HG03460 (cell line): Measurements from ENCODE around the gene LSM3.

ENCODE experiments used
- ATAC-seq: cut with Tn5 transposase; IDR thresholded peaks from one replicate; pipeline ENCODE4 v1.9.1; 2021; ENCODE audit not compliant: unreplicated experiment

Gene LSM3

GRCh38 chr3:14143271-14144225 lies 35.1 kb upstream of the LSM3 start:
- no peak for ATAC-seq

DNA sequence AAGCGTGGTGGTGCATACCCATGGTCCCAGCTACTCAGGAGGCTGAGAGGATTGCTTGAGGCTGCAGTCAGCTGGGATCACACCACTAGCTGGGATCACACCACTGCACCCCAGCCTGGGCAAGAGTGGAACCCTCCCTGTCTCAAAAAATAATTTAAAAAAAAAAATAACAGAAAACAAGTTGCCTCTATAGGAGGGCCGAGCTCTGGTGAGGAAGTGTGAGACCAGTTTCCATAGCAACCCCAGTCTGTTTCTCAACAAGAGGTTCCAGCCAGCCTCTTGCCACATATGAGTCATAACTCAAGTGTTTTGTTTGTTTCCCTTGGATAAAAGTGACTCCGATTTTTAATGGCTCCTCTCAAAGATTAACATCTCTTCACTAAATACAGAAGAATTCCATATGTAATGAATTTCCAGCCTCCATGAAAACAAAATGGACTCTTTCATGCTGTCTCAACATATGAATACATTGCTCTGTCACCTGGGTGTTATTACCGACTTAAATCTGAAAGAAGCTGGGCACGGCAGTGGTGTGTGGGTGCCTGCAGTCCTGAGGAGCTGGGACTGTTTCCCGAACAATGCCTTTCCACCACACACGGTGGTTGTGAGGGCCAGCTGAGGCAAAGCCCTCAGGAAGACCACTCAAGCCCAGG lies 34.1 kb upstream of the LSM3 start:
- ATAC-seq, result peak; percentile 93

DNA sequence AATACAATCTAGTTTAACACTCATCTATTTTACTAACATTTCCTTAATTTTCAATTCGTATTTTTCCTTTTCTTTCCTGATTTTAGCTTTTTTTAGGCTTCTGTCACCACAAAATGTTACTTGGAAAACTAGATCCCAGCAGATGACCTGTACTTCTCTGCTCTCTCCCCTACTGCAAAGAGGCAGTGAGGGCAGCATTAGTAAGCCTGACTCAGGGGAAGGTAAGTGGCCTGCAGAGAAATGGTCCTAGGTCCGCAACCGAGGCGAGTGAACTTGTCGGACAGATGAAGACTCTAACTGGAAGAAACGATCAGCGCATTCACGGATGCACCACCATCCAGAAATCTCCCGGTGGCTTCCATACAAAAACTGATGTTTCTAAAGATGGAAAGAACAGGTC lies 33.4 kb upstream of the LSM3 start:
- ATAC-seq, result no peak

- ATAC-seq, result no peak
Observed at GRCh38 chr3:14145670-14146380, 32.8 kb upstream of the LSM3 start.

- no peak for ATAC-seq
Observed at GRCh38 chr3:14146381-14147065, 32.1 kb upstream of the LSM3 start.

DNA sequence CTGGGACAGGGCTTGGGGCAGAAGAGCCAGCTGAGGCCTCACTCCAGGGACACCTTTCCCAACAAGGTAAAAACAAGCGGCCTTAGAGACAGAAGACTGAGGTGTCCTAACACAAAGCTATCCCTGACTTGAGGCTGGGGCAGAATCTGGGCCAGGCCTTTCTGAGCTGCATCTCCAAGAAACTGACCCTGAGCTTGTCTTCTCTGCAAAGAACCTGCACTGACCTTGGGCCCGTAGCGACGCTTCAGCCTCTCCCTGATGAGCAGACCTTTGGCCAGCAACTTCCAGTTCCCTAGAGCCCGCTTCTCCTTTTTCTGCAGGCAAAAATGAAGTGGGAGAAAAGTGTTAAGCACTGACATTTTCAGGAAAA lies 31.6 kb upstream of the LSM3 start:
- ATAC-seq, result no peak

- no peak for ATAC-seq
Observed at GRCh38 chr3:14147617-14148016, 31.0 kb upstream of the LSM3 start.

GRCh38 chr3:14148041-14148985 lies 30.3 kb upstream of the LSM3 start:
- no peak for ATAC-seq

DNA sequence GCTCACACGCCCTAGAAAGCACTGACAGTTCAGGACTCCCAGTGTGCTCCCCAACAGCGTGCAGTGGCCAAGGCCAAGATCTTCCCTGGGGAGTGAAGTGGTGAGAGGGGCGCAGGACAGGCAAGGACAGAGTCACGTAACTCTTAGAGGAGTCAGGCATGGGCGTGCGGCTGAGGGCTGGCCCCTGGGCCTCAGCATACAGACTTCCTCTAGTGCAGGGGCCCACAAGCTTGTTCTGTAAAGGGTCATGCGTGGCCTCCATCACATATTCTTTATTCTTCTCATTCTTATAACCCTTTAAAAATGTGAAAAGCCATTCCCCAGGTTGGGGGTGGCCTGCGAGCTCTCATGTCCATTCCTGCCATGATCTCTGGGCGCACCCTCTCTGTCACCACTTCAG lies 28.5 kb upstream of the LSM3 start:
- ATAC-seq, result no peak

DNA sequence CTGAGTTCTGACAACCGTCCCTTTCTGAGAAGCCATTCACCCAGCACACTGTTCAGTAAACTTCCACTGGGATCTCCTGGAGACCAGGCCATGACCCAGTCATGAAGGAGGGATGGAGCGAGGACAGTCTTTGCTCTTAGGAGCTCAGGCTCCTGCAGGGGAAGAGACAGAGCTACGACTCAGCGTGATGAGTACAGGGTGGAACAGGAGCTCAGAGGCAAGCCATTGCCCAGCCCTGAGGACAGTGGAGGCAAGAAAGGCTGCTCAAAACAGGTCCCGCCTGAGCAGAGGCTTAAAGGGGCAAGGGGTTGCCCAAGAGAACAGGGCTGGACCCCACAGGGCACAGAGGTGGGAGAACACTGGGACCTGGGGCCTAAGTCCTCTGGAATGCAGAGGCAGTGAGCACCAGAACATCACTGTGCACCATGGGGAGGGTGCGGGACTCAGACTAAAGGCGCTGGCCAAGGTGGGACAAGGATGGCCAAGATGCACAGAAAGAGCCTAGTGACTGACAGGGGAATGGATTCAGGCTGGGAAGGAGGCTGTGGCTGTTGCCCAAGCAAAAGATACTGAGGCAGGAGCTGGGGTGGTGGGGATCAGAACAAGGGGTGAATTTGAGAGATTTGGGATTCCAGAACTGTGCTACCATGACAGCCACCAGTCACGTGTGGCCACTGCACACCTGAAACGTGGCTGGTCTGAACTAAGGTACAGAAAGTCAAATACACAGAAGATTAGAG lies 28.0 kb upstream of the LSM3 start:
- ATAC-seq, result no peak

GRCh38 chr3:14151471-14152083 lies 27.0 kb upstream of the LSM3 start:
- ATAC-seq, result no peak

DNA sequence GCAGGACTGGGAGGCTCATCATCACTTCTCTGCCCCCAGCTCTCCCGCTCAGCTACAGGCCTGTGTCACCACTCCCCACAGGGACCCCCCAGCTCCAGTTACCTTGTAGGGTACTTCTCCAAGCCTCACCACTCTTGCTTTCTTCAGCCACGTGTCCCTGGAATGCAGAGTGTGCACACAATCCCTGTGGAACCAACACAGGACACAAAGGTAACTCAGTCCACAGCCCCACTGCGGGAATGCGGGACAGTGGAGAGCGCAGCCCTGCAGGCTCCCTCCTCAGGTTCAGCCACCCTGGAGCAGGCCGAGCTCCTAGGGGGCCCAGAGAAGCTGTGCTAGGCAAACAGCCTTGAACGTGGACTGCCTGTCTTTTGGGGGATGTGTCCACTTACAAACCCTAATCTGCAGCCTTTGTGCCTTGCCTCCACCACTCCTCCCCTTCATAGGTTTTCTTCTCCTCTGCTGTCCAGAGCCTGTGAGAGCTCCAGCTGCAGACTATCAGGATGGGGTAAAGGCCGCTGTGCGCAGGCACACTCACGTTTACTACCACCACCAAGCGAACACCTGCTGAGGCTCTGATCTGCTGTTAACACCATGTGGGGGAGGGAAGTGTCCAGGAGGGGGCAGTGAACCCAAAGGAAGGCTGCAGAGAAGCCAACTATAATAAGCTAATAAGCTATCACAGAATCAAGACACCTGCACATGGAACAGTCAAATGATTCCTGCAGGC lies 26.2 kb upstream of the LSM3 start:
- ATAC-seq, result no peak

- no peak for ATAC-seq
Observed at GRCh38 chr3:14152963-14153355, 25.7 kb upstream of the LSM3 start.

DNA sequence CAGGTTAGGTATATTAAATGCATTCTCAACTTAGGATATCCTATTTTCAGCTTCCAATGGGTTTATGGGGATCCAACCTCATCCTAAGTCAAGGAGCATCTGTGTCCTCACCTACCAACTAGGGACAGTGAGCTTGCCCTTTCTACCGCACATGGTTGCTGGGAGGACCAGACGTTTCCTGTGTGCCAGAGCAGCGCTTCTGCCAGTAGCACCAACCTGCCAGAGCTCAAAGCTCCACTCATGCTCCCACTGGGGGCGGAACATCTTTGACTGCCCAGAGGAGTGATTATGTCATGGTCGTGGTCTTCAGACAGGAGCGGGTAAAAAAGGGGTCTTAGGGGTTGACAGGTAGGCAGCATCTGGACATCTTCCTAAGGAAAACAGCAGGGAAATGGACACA lies 25.0 kb upstream of the LSM3 start:
- no peak for ATAC-seq

DNA sequence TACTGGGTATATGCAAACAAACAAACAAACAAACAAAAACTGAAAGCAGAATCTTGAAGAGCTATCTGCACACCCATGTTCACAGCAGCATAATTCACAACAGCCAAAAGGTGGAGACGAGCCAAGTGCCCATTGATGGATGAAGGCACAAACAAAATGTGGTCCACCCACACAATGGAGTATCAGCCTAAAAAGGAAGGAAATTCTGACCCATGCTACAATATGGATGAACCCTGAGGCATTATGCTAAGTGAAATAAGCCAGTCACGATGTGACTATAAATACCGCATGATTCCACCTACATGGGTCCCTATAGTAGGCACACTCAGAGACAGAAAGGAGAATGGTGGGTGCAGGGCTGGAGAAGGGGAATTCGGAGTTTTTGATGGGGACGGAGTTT lies 24.3 kb upstream of the LSM3 start:
- no peak for ATAC-seq

DNA sequence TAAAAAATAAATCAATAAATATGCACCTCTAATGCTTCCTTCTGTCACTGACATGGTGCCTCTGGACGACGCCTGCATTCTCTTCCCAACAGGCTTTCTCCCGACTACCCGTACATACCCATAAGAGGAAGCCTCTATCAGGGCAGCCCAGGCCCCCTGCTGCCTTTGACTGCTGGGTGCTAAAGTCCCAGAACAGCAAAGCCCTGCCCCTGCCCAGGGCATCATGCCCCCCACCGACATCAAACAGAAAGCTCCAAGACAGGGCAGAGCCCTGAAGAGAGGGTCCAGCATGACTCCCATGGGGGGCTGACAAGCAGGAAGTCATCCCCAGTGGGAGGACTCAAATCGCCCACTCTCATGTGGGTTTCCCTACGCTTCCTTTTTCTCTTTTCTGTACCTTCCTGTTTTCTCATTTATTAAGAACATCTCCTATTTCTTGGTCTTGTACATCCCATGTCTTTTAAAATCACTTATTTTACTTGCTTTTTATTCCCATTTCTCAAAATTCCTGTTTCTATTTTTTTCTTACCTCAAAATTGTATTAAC lies 23.6 kb upstream of the LSM3 start:
- no peak for ATAC-seq

DNA sequence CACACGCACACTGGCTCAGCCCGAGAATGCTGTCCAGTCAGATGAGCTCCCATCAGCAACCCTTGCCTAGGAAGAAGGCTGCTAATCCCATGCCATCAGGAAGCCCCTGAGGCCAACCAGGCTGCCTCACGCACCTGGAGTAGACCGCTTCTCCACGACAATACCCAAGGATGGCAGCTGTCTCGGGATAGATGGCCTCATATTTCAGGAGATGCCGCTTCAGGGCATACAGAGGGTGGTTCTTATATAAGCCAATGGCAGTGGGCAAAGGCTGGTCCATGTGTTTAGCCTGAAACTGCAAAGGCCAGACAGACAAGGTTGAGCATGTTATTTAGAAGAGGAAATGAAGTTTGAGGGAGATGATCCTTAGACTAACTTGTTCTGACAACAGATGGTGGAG lies 22.4 kb upstream of the LSM3 start:
- no peak for ATAC-seq
